GM19328 (cell line): ENCODE results near the gene COL6A1.

Source experiments
- ATAC-seq: cut with Tn5 transposase; IDR thresholded peaks from one replicate; pipeline ENCODE4 v1.9.1; 2021; ENCODE audit warnings: mild to moderate bottlenecking, moderate library complexity; ENCODE audit not compliant: unreplicated experiment

The COL6A1 gene

GRCh38 chr21:45992301-45993209 lies 11.0 kb downstream of the COL6A1 start:
- no peak for ATAC-seq

GRCh38 chr21:45993210-45994085 lies 11.9 kb downstream of the COL6A1 start:
- ATAC-seq, result no peak

- no peak for ATAC-seq
Measured at GRCh38 chr21:45994086-45994661, 12.6 kb downstream of the COL6A1 start.

GRCh38 chr21:45994759-45995685 lies 13.5 kb downstream of the COL6A1 start:
- no peak for ATAC-seq

GRCh38 chr21:45995686-45996179 lies 14.2 kb downstream of the COL6A1 start:
- ATAC-seq, result no peak

GRCh38 chr21:45996311-45997204 lies 15.0 kb downstream of the COL6A1 start:
- ATAC-seq, result no peak

- no peak for ATAC-seq
Measured at GRCh38 chr21:45997205-45997494, 15.6 kb downstream of the COL6A1 start.

GRCh38 chr21:45997495-45998275 lies 16.1 kb downstream of the COL6A1 start:
- no peak for ATAC-seq

GRCh38 chr21:45998276-45998701 lies 16.7 kb downstream of the COL6A1 start:
- ATAC-seq, result no peak

- ATAC-seq, result no peak
Measured at GRCh38 chr21:45998871-45999580, 17.5 kb downstream of the COL6A1 start.

GRCh38 chr21:45999581-46000181 lies 18.1 kb downstream of the COL6A1 start:
- ATAC-seq, result no peak

GRCh38 chr21:46000182-46000730 lies 18.7 kb downstream of the COL6A1 start:
- no peak for ATAC-seq

- ATAC-seq, result no peak
Measured at GRCh38 chr21:46000731-46001641, 19.4 kb downstream of the COL6A1 start.

- ATAC-seq, result no peak
Measured at GRCh38 chr21:46001821-46002681, 20.5 kb downstream of the COL6A1 start.
